ENCODE results near the gene SLC2A4RG.

GRCh38 chr20:63708301-63709148 is 31.1 kb upstream of the SLC2A4RG start:
- TF ChIP-seq GATA2 (IDR thresholded peaks at IDR 0.05; ENCODE audit: low read depth, low read length), result no peak
- no peak for TF ChIP-seq GATA3 (IDR thresholded peaks at IDR 0.05; ENCODE audit: low read depth, low read length)
